Measurements from ENCODE around the gene DMD.

DMD gene

GRCh38 chrX:31522760-31523159 lies 1688.6 kb downstream of the DMD start:
- no peak for TF ChIP-seq CTCF (conservative IDR thresholded peaks at IDR 0.05; ENCODE audit: control insufficient read depth, insufficient read depth, low read depth, low read length)
- no peak overlapping the region for H3K4me3 ChIP-seq (ENCODE audit: control insufficient read depth, low read depth, low read length)
- no peak for DNase-seq (ENCODE audit: low read depth)

GRCh38 chrX:31521941-31522340 lies 1689.4 kb downstream of the DMD start:
- DNase-seq (ENCODE audit: low read depth): no peak
- TF ChIP-seq CTCF (conservative IDR thresholded peaks at IDR 0.05; ENCODE audit: control insufficient read depth, insufficient read depth, low read depth, low read length): no peak
- no peak overlapping the region for H3K4me3 ChIP-seq (ENCODE audit: control insufficient read depth, low read depth, low read length)

- H3K4me3 ChIP-seq (ENCODE audit: control insufficient read depth, low read depth, low read length): no peak overlapping the region
- TF ChIP-seq CTCF (conservative IDR thresholded peaks at IDR 0.05; ENCODE audit: control insufficient read depth, insufficient read depth, low read depth, low read length): no peak
- DNase-seq (ENCODE audit: low read depth): no peak
Measured at GRCh38 chrX:31516527-31516926, 1694.8 kb downstream of the DMD start.

- H3K4me3 ChIP-seq (ENCODE audit: control insufficient read depth, low read depth, low read length): no peak overlapping the region
- no peak for TF ChIP-seq CTCF (conservative IDR thresholded peaks at IDR 0.05; ENCODE audit: control insufficient read depth, insufficient read depth, low read depth, low read length)
- DNase-seq (ENCODE audit: low read depth): no peak
Measured at GRCh38 chrX:31508338-31508737, 1703.0 kb downstream of the DMD start.

GRCh38 chrX:31506928-31507327 lies 1704.4 kb downstream of the DMD start:
- no peak for DNase-seq (ENCODE audit: low read depth)
- no peak overlapping the region for H3K4me3 ChIP-seq (ENCODE audit: control insufficient read depth, low read depth, low read length)
- no peak for TF ChIP-seq CTCF (conservative IDR thresholded peaks at IDR 0.05; ENCODE audit: control insufficient read depth, insufficient read depth, low read depth, low read length)

- no peak for DNase-seq (ENCODE audit: low read depth)
- TF ChIP-seq CTCF (conservative IDR thresholded peaks at IDR 0.05; ENCODE audit: control insufficient read depth, insufficient read depth, low read depth, low read length): no peak
- H3K4me3 ChIP-seq (ENCODE audit: control insufficient read depth, low read depth, low read length): no peak overlapping the region
Measured at GRCh38 chrX:31506360-31506759, 1705.0 kb downstream of the DMD start.

- DNase-seq (ENCODE audit: low read depth): peak; percentile 32
- TF ChIP-seq CTCF (conservative IDR thresholded peaks at IDR 0.05; ENCODE audit: control insufficient read depth, insufficient read depth, low read depth, low read length): no peak
- H3K4me3 ChIP-seq (ENCODE audit: control insufficient read depth, low read depth, low read length): no peak overlapping the region
Measured at GRCh38 chrX:31500921-31501320, 1710.4 kb downstream of the DMD start.

Data from fibroblast of mammary gland (primary cell).